IMR-90 (cell line): Measurements from ENCODE around the gene XRCC3. TPM values are rescaled to one million over a fixed set of nuclear protein-coding genes. Genes with fewer than 3 reads are reported as not detected.

Source experiments
- ATAC-seq: fragments of 200-7000 bp; cut with Tn5 transposase; 2 replicates; pipeline ENCODE4 v1.9.1; 2020; ENCODE audit warnings: low read depth, mild to moderate bottlenecking, moderate library complexity
- BruUV-seq: library from RNA; stranded (reverse); fragments of 400-500 nt; replicated peaks from 2 replicates; lab custom pipeline; 2021; lab: Mats Ljungman, UMichigan
- CTCF ChIA-PET: fragments of 300-600 bp; formaldehyde crosslinking; extraction: SDS; loops from one replicate; lab custom pipeline; 2021; ENCODE audit warnings: antibody characterized with exemption; lab: Yijun Ruan, JAX
- POLR2A ChIA-PET: fragments of 300-600 bp; sonication (Branson Sonifier 250); formaldehyde crosslinking; loops from one replicate; lab custom pipeline; 2022; ENCODE audit warnings: antibody characterized with exemption; ENCODE audit not compliant: unreplicated experiment; lab: Charles Lee
- DNase-seq: peaks from one replicate; pipeline ENCODE4 v3.0.0; 2013
- H2AFZ ChIP-seq: replicated peaks from 2 replicates; pipeline ENCODE3; 2013; ENCODE audit warnings: low read length, mild to moderate bottlenecking; ENCODE audit not compliant: poor library complexity
- H2AK5ac ChIP-seq: 2 replicates; pipeline ENCODE4 v1.6.1; 2013; ENCODE audit warnings: low read depth, low read length, inconsistent platforms
- H2AK9ac ChIP-seq: replicated peaks from 2 replicates; pipeline ENCODE3; 2013; ENCODE audit warnings: mild to moderate bottlenecking, low read depth, low read length, moderate library complexity; ENCODE audit not compliant: poor library complexity
- H2BK120ac ChIP-seq: 2 replicates; pipeline ENCODE4 v1.6.1; 2013; ENCODE audit warnings: low read depth, low read length, inconsistent platforms
- H2BK15ac ChIP-seq: 3 replicates; pipeline ENCODE4 v1.6.1; 2013; ENCODE audit warnings: low read depth, low read length, inconsistent platforms
- H2BK20ac ChIP-seq: 2 replicates; pipeline ENCODE4 v1.6.1; 2013; ENCODE audit warnings: low read depth, mild to moderate bottlenecking, inconsistent platforms, low read length, moderate library complexity
- H2BK5ac ChIP-seq: 2 replicates; pipeline ENCODE4 v1.6.1; 2013; ENCODE audit warnings: mild to moderate bottlenecking, low read depth, low read length, inconsistent platforms; ENCODE audit not compliant: poor library complexity, severe bottlenecking
- H3K14ac ChIP-seq: replicated peaks from 2 replicates; pipeline ENCODE4 v1.6.1; 2013; ENCODE audit warnings: low read depth, low read length, inconsistent platforms
- H3K18ac ChIP-seq: 2 replicates; pipeline ENCODE4 v1.6.1; 2013; ENCODE audit warnings: low read depth, low read length, control low read depth
- H3K23ac ChIP-seq: 2 replicates; pipeline ENCODE4 v1.6.1; 2013; ENCODE audit warnings: low read depth, low read length, inconsistent platforms
- H3K27ac ChIP-seq: 2 replicates; pipeline ENCODE4 v1.5.1; 2013; ENCODE audit warnings: mild to moderate bottlenecking, control low read depth, low read length; ENCODE audit not compliant: insufficient read depth
- H3K27me3 ChIP-seq: 2 replicates; pipeline ENCODE4 v1.6.1; 2013; ENCODE audit warnings: low read length; ENCODE audit not compliant: control insufficient read depth, insufficient read depth
- H3K36me3 ChIP-seq: 2 replicates; pipeline ENCODE4 v1.6.1; 2013; ENCODE audit warnings: low read length, mixed read lengths; ENCODE audit not compliant: control insufficient read depth, insufficient read depth
- H3K4ac ChIP-seq: 2 replicates; pipeline ENCODE4 v1.6.1; 2013; ENCODE audit warnings: low read depth, low read length, inconsistent platforms
- H3K4me1 ChIP-seq: 2 replicates; pipeline ENCODE4 v1.6.1; 2013; ENCODE audit warnings: low read length, mixed read lengths; ENCODE audit not compliant: control insufficient read depth, insufficient read depth
- H3K4me2 ChIP-seq: 2 replicates; pipeline ENCODE4 v1.6.1; 2013; ENCODE audit warnings: low read depth, mild to moderate bottlenecking, control low read depth, low read length, moderate library complexity
- H3K4me3 ChIP-seq: 2 replicates; pipeline ENCODE4 v1.5.1; 2013; ENCODE audit warnings: low read depth, mild to moderate bottlenecking, control low read depth, low read length, moderate library complexity; ENCODE audit not compliant: insufficient read depth
- H3K56ac ChIP-seq: 2 replicates; pipeline ENCODE4 v1.6.1; 2013; ENCODE audit warnings: low read length, inconsistent platforms; ENCODE audit not compliant: insufficient read depth; ENCODE audit errors: extremely low read depth
- H3K79me1 ChIP-seq, 2 experiments: 2 replicates each; pipeline ENCODE4 v1.6.1; 2013; ENCODE audit warnings: low read length in 2 of 2, inconsistent platforms in 1 of 2, low read depth in 1 of 2
- H3K9ac ChIP-seq: 2 replicates; pipeline ENCODE4 v1.6.1; 2013; ENCODE audit warnings: low read depth, low read length, control low read depth
- H3K9me1 ChIP-seq: 2 replicates; pipeline ENCODE4 v1.6.1; 2013; ENCODE audit warnings: low read length, inconsistent platforms; ENCODE audit not compliant: insufficient read depth
- H3K9me3 ChIP-seq: 2 replicates; pipeline ENCODE4 v1.6.1; 2013; ENCODE audit warnings: low read length; ENCODE audit not compliant: control insufficient read depth, insufficient read depth
- H4K20me1 ChIP-seq: 2 replicates; pipeline ENCODE4 v1.6.1; 2013; ENCODE audit warnings: low read length, inconsistent platforms; ENCODE audit not compliant: insufficient read depth
- H4K5ac ChIP-seq: 2 replicates; pipeline ENCODE4 v1.6.1; 2013; ENCODE audit warnings: mild to moderate bottlenecking, low read depth, low read length, control low read depth
- H4K8ac ChIP-seq, 2 experiments: 2 replicates each; pipeline ENCODE4 v1.6.1; 2013; ENCODE audit warnings: low read depth in 2 of 2, low read length in 2 of 2, control low read depth in 1 of 2, inconsistent platforms in 1 of 2
- H4K91ac ChIP-seq: 2 replicates; pipeline ENCODE4 v1.6.1; 2013; ENCODE audit warnings: low read depth, low read length, inconsistent platforms; ENCODE audit not compliant: insufficient read depth
- BHLHE40 ChIP-seq: fragments of 150-350 bp; IDR thresholded peaks from 2 replicates; pipeline ENCODE4 v1.6.1; 2016; ENCODE audit warnings: mild to moderate bottlenecking, low read depth, low read length
- CEBPB ChIP-seq: IDR thresholded peaks from 2 replicates; pipeline ENCODE4 v1.6.1; 2012; ENCODE audit warnings: low read depth, low read length, improper control_type of control experiment
- CHD1 ChIP-seq: IDR thresholded peaks from 2 replicates; pipeline ENCODE4 v1.6.1; 2012; ENCODE audit warnings: low read depth, low read length, improper control_type of control experiment
- FOS ChIP-seq: fragments of 150-350 bp; IDR thresholded peaks from 2 replicates; pipeline ENCODE4 v1.6.1; 2016; ENCODE audit warnings: low read depth, low read length
- MAFK ChIP-seq: IDR thresholded peaks from 2 replicates; pipeline ENCODE4 v1.6.1; 2012; ENCODE audit warnings: low read depth, low read length, improper control_type of control experiment
- MAZ ChIP-seq: IDR thresholded peaks from 2 replicates; pipeline ENCODE4 v1.6.1; 2012; ENCODE audit warnings: low read depth, mild to moderate bottlenecking, low read length, improper control_type of control experiment, moderate library complexity, borderline replicate concordance
- MXI1 ChIP-seq: IDR thresholded peaks from 2 replicates; pipeline ENCODE4 v1.6.1; 2012; ENCODE audit warnings: low read depth, mild to moderate bottlenecking, low read length, moderate library complexity, borderline replicate concordance
- NFE2L2 ChIP-seq: fragments of 150-350 bp; IDR thresholded peaks from 2 replicates; pipeline ENCODE4 v1.6.1; 2016; ENCODE audit warnings: low read depth, mild to moderate bottlenecking, low read length
- POLR2A ChIP-seq: IDR thresholded peaks from 2 replicates; pipeline ENCODE4 v1.6.1; 2012; ENCODE audit warnings: mild to moderate bottlenecking, low read depth, low read length
- RAD21 ChIP-seq: IDR thresholded peaks from 2 replicates; pipeline ENCODE4 v1.6.1; 2012; ENCODE audit warnings: low read length, improper control_type of control experiment
- RCOR1 ChIP-seq: IDR thresholded peaks from 2 replicates; pipeline ENCODE4 v1.6.1; 2012; ENCODE audit warnings: mild to moderate bottlenecking, low read length, improper control_type of control experiment; ENCODE audit not compliant: insufficient replicate concordance
- RFX5 ChIP-seq: IDR thresholded peaks from 2 replicates; pipeline ENCODE4 v1.8.0; 2012; ENCODE audit warnings: low read depth, mild to moderate bottlenecking, low read length, moderate library complexity
- SMC3 ChIP-seq: fragments of 150-350 bp; IDR thresholded peaks from 2 replicates; pipeline ENCODE4 v1.6.1; 2016; ENCODE audit warnings: low read depth, mild to moderate bottlenecking, antibody characterized with exemption, low read length, moderate library complexity
- WGBS, 2 experiments: methylation state at CpG; one replicate each; pipeline versions ENCODE4 v1.1.5 to v1.1.7; 2013; ENCODE audit warnings: missing lambda C conversion rate in 2 of 2; ENCODE audit not compliant: insufficient read length in 1 of 2; ENCODE audit errors: extremely low coverage in 2 of 2; 5-methylcytosine and 5-hydroxymethylcytosine counted together
- dilution Hi-C: fragments of 300-500 bp; cut with HindIII; formaldehyde crosslinking; loops from one replicate; pipeline ENCODE4 v1.14.3; 2018; ENCODE audit warnings: low sequenced_read_pairs; ENCODE audit not compliant: unreplicated experiment
- in situ Hi-C: fragments of 300-500 bp; cut with MboI; formaldehyde crosslinking; loops from 3 replicates; pipeline ENCODE4 v1.14.3; 2019; ENCODE audit warnings: low sequenced_read_pairs, inconsistent platforms, mixed read lengths
- intact Hi-C: fragments of 100-400 bp; cut with micrococcal nuclease; formaldehyde crosslinking; loops from 2 replicates; pipeline ENCODE4 v1.10.0; 2022
- polyA plus RNA-seq, 3 experiments: library from polyadenylated mRNA; depleted of rRNA; stranded (reverse); fragments of >200 nt; gene quantifications; 2 replicates each; pipeline ENCODE4 v1.2.3, GENCODE V29; 2012; ENCODE audit warnings: low replicate concordance in 1 of 3
- total RNA-seq: library from RNA; depleted of rRNA; stranded (reverse); fragments of >200 nt; gene quantifications from 2 replicates; pipeline ENCODE4 v1.2.3, GENCODE V29; 2012
- TF ChIP-seq, protein P1 (sequence below): conservative IDR thresholded peaks from 2 replicates; pipeline ENCODE4 v1.5.1; 2012; ENCODE audit warnings: mild to moderate bottlenecking, low read depth, low read length, improper control_type of control experiment
- TF ChIP-seq, protein P2 (sequence below): fragments of 150-350 bp; IDR thresholded peaks from 2 replicates; pipeline ENCODE4 v1.6.1; 2017; ENCODE audit warnings: mild to moderate bottlenecking, antibody characterized with exemption, low read length, low read depth
- TF ChIP-seq, protein P3 (sequence below): fragments of 150-350 bp; IDR thresholded peaks from 2 replicates; pipeline ENCODE4 v1.6.1; 2016; ENCODE audit warnings: low read depth, mild to moderate bottlenecking, low read length, moderate library complexity, borderline replicate concordance

Gene XRCC3
- total and polyA plus RNA-seq, 2 of the 4 experiments (the other 2 are of a cell fraction): 8.1 to 9.5 TPM

DNA sequence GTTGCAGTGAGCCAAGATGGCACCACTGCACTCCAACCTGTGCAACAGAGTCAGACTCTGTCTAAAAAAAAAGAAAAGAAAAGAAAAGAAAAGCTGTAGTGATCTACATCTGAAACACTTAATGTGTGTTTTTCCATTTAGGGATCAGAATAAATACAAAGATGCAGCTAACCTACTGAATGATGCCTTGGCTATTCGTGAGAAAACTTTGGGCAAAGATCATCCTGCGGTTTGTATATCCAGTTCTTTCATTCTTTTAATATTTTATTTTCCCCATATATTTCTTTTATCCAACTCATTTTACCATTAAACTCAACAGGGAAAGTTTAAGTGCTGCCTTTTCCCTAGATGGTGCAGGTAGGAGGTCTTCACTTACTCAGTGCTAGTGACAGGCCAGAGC is 45.9 kb downstream of the XRCC3 start:
- Histone ChIP-seq H4K20me1 (peaks cover 15% of the 10 kb centered on the region), H3K4ac (no peak overlapping the region), H2AFZ (no peak overlapping the region), H4K8ac (no peak overlapping the region), H2BK5ac (no peak overlapping the region), H3K9ac (no peak overlapping the region), H3K36me3 (peaks cover 55% of the 10 kb centered on the region), H2AK9ac (no peak overlapping the region), H3K9me3 (no peaks in the 10 kb centered on the region), H3K27ac (no peak overlapping the region), H3K4me3 (no peak overlapping the region), H3K4me2 (no peak overlapping the region), H4K5ac (no peak overlapping the region), H2BK120ac (no peak overlapping the region), H2AK5ac (no peak overlapping the region), H4K91ac (no peak overlapping the region), H2BK20ac (no peak overlapping the region), H3K27me3 (no peaks in the 10 kb centered on the region), H3K23ac (no peak overlapping the region), H3K14ac (no peak overlapping the region), H2BK15ac (no peak overlapping the region), H3K4me1 (peaks cover 6% of the 10 kb centered on the region; the same call in 1 of the 2 replicates), H3K56ac (no peak overlapping the region), H3K79me1 (peaks cover 24 to 60% of the 10 kb centered on the region in 2 experiments), H3K18ac (no peak overlapping the region), H3K9me1 (peaks cover 10% of the 10 kb centered on the region)
- TF ChIP-seq NFE2L2 (no peak), CEBPB (no peak), BHLHE40 (no peak), MAFK (no peak), CHD1 (no peak), MXI1 (no peak), POLR2A (no peak), RCOR1 (no peak), SMC3 (no peak), FOS (no peak), MAZ (no peak), RAD21 (no peak), RFX5 (no peak)
- TF ChIP-seq, protein P1, sequence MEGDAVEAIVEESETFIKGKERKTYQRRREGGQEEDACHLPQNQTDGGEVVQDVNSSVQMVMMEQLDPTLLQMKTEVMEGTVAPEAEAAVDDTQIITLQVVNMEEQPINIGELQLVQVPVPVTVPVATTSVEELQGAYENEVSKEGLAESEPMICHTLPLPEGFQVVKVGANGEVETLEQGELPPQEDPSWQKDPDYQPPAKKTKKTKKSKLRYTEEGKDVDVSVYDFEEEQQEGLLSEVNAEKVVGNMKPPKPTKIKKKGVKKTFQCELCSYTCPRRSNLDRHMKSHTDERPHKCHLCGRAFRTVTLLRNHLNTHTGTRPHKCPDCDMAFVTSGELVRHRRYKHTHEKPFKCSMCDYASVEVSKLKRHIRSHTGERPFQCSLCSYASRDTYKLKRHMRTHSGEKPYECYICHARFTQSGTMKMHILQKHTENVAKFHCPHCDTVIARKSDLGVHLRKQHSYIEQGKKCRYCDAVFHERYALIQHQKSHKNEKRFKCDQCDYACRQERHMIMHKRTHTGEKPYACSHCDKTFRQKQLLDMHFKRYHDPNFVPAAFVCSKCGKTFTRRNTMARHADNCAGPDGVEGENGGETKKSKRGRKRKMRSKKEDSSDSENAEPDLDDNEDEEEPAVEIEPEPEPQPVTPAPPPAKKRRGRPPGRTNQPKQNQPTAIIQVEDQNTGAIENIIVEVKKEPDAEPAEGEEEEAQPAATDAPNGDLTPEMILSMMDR: no peak
- TF ChIP-seq, protein P2, sequence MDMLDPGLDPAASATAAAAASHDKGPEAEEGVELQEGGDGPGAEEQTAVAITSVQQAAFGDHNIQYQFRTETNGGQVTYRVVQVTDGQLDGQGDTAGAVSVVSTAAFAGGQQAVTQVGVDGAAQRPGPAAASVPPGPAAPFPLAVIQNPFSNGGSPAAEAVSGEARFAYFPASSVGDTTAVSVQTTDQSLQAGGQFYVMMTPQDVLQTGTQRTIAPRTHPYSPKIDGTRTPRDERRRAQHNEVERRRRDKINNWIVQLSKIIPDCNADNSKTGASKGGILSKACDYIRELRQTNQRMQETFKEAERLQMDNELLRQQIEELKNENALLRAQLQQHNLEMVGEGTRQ: no peak
- TF ChIP-seq, protein P3, sequence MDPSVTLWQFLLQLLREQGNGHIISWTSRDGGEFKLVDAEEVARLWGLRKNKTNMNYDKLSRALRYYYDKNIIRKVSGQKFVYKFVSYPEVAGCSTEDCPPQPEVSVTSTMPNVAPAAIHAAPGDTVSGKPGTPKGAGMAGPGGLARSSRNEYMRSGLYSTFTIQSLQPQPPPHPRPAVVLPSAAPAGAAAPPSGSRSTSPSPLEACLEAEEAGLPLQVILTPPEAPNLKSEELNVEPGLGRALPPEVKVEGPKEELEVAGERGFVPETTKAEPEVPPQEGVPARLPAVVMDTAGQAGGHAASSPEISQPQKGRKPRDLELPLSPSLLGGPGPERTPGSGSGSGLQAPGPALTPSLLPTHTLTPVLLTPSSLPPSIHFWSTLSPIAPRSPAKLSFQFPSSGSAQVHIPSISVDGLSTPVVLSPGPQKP: no peak
- no CpG with 5 or more reads among the region's 2 CpGs for WGBS, 2 experiments
- DNase-seq: no peak
- dilution Hi-C loops: no loop called here
- CTCF ChIA-PET: interaction anchor here (0.6 kb wide), 1 partner anchor 54 kb away, joined by 4 read pairs; no protein-coding TSS in a partner anchor
- in situ Hi-C loops: no loop called here
- ATAC-seq: no peak
- POLR2A ChIA-PET: no interaction called here
- BruUV-seq: no TSS peak
- intact Hi-C loops: no loop called here
